Measurements from ENCODE around the gene RIOK1.

DNA sequence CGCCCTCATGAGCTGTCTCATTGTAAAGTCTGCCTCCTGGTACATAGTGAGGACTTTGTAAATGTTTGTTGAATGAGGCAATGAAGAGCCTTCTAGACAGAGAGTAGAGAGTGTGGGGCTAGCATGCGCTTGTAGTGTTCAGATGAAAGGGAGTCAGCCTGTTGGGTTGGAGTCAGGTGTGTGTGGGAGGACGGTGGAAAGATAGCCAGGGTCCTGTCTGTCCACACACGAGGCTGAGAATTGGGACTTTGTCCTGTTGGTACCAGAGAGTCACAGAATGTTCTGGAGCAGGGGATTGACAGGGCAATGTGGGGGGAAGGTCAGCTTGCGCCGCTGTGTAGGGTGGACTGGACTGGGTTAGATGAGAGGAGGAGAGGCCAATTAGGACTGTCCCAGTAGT lies 58.6 kb downstream of the RIOK1 start:
- TF ChIP-seq CTCF (IDR thresholded peaks at IDR 0.05) (no peak), POLR2A (IDR thresholded peaks at IDR 0.05) (no peak), EP300 (IDR thresholded peaks at IDR 0.05) (no peak)

Measured in ovary (tissue), 3 donors.